Subcutaneous adipose tissue (tissue), 4 donors: ENCODE data around the gene KMT2A. TPM values are rescaled to one million over a fixed set of nuclear protein-coding genes. Genes with fewer than 3 reads are reported as not detected.

Experiments used
- CTCF ChIP-seq: fragments of 450-650 bp; IDR thresholded peaks from one replicate; pipeline ENCODE4 v1.5.1; 2016; ENCODE audit warnings: low read depth, mild to moderate bottlenecking, control low read depth, antibody characterized with exemption, moderate library complexity
- total RNA-seq, 4 donors: library from RNA; depleted of rRNA; stranded (reverse); fragments of >200 nt; gene quantifications; one replicate each; pipeline ENCODE4 v1.1.0, GENCODE V29; 2016

Gene KMT2A
- total RNA-seq, 4 donors from 2014 or later, result 62.2 to 81.0 (median 69.8) TPM

- TF ChIP-seq CTCF, result no peak
Observed at GRCh38 chr11:118447423-118447822, 11.1 kb downstream of the KMT2A start.

- TF ChIP-seq CTCF, result no peak
Observed at GRCh38 chr11:118448294-118448693, 12.0 kb downstream of the KMT2A start.

- no peak for TF ChIP-seq CTCF
Observed at GRCh38 chr11:118449316-118449918, 13.1 kb downstream of the KMT2A start.

GRCh38 chr11:118450451-118450850 lies 14.2 kb downstream of the KMT2A start:
- no peak for TF ChIP-seq CTCF

- TF ChIP-seq CTCF, result no peak
Observed at GRCh38 chr11:118462178-118462577, 25.9 kb downstream of the KMT2A start.

- no peak for TF ChIP-seq CTCF
Observed at GRCh38 chr11:118471030-118471429, 34.7 kb downstream of the KMT2A start.

GRCh38 chr11:118473537-118473936 lies 37.2 kb downstream of the KMT2A start:
- no peak for TF ChIP-seq CTCF
